ENCODE results near the gene E2F4. TPM values are rescaled to one million over a fixed set of nuclear protein-coding genes. Genes with fewer than 3 reads are reported as not detected.

The E2F4 gene
- total and polyA plus RNA-seq, 2 donors (not counting 1 experiment from before 2014, with no cell fraction given), result 106 to 188 TPM

- ATAC-seq (ENCODE audit: low read depth), result no peak
- intact Hi-C loops (cut with micrococcal nuclease), result loop anchor here (2.0 kb wide), 1 partner anchor 620 kb away; the partner anchor contains the start of genes CENPT and NUTF2
- TF ChIP-seq EZH2 (IDR thresholded peaks at IDR 0.05; ENCODE audit: borderline replicate concordance, insufficient read depth, low read depth, low read length, poor library complexity, severe bottlenecking) (no peak), CTCF (IDR thresholded peaks at IDR 0.05) (no peak)
Observed at GRCh38 chr16:67226295-67226803, 34.4 kb downstream of the E2F4 start.

More at GRCh38 chr16:67226295-67226803, 34.4 kb downstream of the E2F4 start:
- H3K27ac ChIP-seq (ENCODE audit: low read length in 2 of 2), result peak overlapping the region; percentile 48 to 82
- H3K79me2 ChIP-seq (ENCODE audit: control insufficient read depth, insufficient read depth, low read length), result peaks cover 17% of the 10 kb centered on the region
- Mint-ChIP-seq H3K27ac (peak overlapping the region; percentile 100), H3K4me1 (peaks cover 29% of the 10 kb centered on the region), H3K27me3 (no peaks in the 10 kb centered on the region), H3K4me3 (peak overlapping the region; percentile 100), H3K9me3 (ENCODE audit: insufficient read depth) (no peaks in the 10 kb centered on the region)
- no peak for DNase-seq
- peak overlapping the region; percentile 83 for H3K9ac ChIP-seq (ENCODE audit: low read length)
- peak overlapping the region; percentile 92 for H2AFZ ChIP-seq (ENCODE audit: insufficient read depth, low read depth, low read length, poor library complexity, severe bottlenecking)
- peaks cover 19% of the 10 kb centered on the region for H4K20me1 ChIP-seq (ENCODE audit: control insufficient read depth, insufficient read depth, low read length, poor library complexity, severe bottlenecking)
- POLR2A ChIA-PET, result interaction anchor here (0.9 to 3.7 kb wide), 3 partner anchors 18 to 33 kb away, joined by 4 to 30 read pairs (median 27); partner anchors contain the start of genes E2F4, FHOD1 and SLC9A5
- peaks cover 15 to 22% of the 10 kb centered on the region in 2 donors for H3K4me1 ChIP-seq (ENCODE audit: control insufficient read depth in 2 of 2, insufficient read depth in 2 of 2, low read length in 2 of 2)
- H3K36me3 ChIP-seq (replicated peaks in 1 of 2; ENCODE audit: control extremely low read depth in 1 of 2, control insufficient read depth in 1 of 2, extremely low read depth in 1 of 2, insufficient read depth in 2 of 2, low read length in 1 of 2), result peaks cover 2 to 27% of the 10 kb centered on the region in 2 experiments
- H3K4me2 ChIP-seq (replicated peaks; ENCODE audit: low read depth, low read length, poor library complexity, severe bottlenecking), result peak overlapping the region; percentile 86
- no peaks in the 10 kb centered on the region for H3K9me3 ChIP-seq (ENCODE audit: control extremely low read depth in 1 of 3, control insufficient read depth in 2 of 3, insufficient read depth in 1 of 3, low read length in 2 of 3)
- CTCF ChIA-PET, result interaction anchor here (0.6 to 4.2 kb wide), 11 partner anchors 19 to 353 kb away, joined by 3 to 33 read pairs (median 3); partner anchors contain the start of genes FHOD1 and SLC9A5
- peak overlapping the region; percentile 68 to 99 (median 86) for H3K4me3 ChIP-seq (ENCODE audit: control extremely low read depth in 1 of 5, extremely low read depth in 1 of 5, insufficient read depth in 1 of 5, low read depth in 2 of 5, low read length in 4 of 5)
- H3K27me3 ChIP-seq (replicated peaks in 1 of 4; ENCODE audit: control extremely low read depth in 1 of 4, control insufficient read depth in 3 of 4, insufficient read depth in 4 of 4, low read length in 3 of 4), result no peaks in the 10 kb centered on the region
- WGBS (ENCODE audit: insufficient coverage), result 8% methylated on average over 12 of the region's 12 CpGs
